Epidermal melanocyte (primary cell): ENCODE measurements around the gene ADGRL3.
"Not testable (repeated sequence)": the region's sequence is repeated elsewhere in the genome, so short reads cannot be mapped to it uniquely, and the experiment has no call there.

ENCODE experiments used
- DNase-seq: peaks from one replicate; pipeline ENCODE4 v3.0.0; 2011; ENCODE audit warnings: low spot score; ENCODE audit not compliant: insufficient read length

The ADGRL3 gene

GRCh38 chr4:61205066-61205465 is 4.9 kb downstream of the ADGRL3 start:
- DNase-seq: no peak

GRCh38 chr4:61207156-61207555 is 7.0 kb downstream of the ADGRL3 start:
- DNase-seq: not testable (repeated sequence)

- no peak for DNase-seq
These were observed 10.2 kb downstream of the ADGRL3 start for GRCh38 chr4:61210186-61210939.

- no peak for DNase-seq
These were observed 11.7 kb downstream of the ADGRL3 start for GRCh38 chr4:61211781-61212180.

GRCh38 chr4:61212788-61213187 is 12.7 kb downstream of the ADGRL3 start:
- no peak for DNase-seq

- no peak for DNase-seq
These were observed 14.6 kb downstream of the ADGRL3 start for GRCh38 chr4:61214680-61215079.

GRCh38 chr4:61217222-61217621 is 17.1 kb downstream of the ADGRL3 start:
- no peak for DNase-seq

- DNase-seq: no peak
These were observed 20.4 kb downstream of the ADGRL3 start for GRCh38 chr4:61220556-61220955.

GRCh38 chr4:61223385-61223784 is 23.3 kb downstream of the ADGRL3 start:
- DNase-seq: no peak

- DNase-seq: no peak
These were observed 24.4 kb downstream of the ADGRL3 start for GRCh38 chr4:61224573-61224972.

GRCh38 chr4:61225656-61226055 is 25.5 kb downstream of the ADGRL3 start:
- no peak for DNase-seq

GRCh38 chr4:61231421-61231820 is 31.3 kb downstream of the ADGRL3 start:
- no peak for DNase-seq

GRCh38 chr4:61239250-61239649 is 39.1 kb downstream of the ADGRL3 start:
- DNase-seq: no peak

GRCh38 chr4:61243962-61244361 is 43.8 kb downstream of the ADGRL3 start:
- no peak for DNase-seq

- DNase-seq: no peak
These were observed 45.1 kb downstream of the ADGRL3 start for GRCh38 chr4:61245069-61245714.

- no peak for DNase-seq
These were observed 45.9 kb downstream of the ADGRL3 start for GRCh38 chr4:61246034-61246433.

- no peak for DNase-seq
These were observed 48.6 kb downstream of the ADGRL3 start for GRCh38 chr4:61248705-61249104.

GRCh38 chr4:61251129-61251528 is 51.0 kb downstream of the ADGRL3 start:
- DNase-seq: no peak

GRCh38 chr4:61254406-61254805 is 54.3 kb downstream of the ADGRL3 start:
- DNase-seq: no peak

GRCh38 chr4:61273233-61273632 is 73.1 kb downstream of the ADGRL3 start:
- no peak for DNase-seq

- DNase-seq: no peak
These were observed 74.2 kb downstream of the ADGRL3 start for GRCh38 chr4:61274286-61274685.

- DNase-seq: no peak
These were observed 75.1 kb downstream of the ADGRL3 start for GRCh38 chr4:61275241-61275640.

GRCh38 chr4:61276029-61276428 is 75.9 kb downstream of the ADGRL3 start:
- DNase-seq: no peak
